Stimulated activated CD8-positive, alpha-beta memory T cell treated with anti-CD3 and anti-CD28 coated beads, Interleukin-7, amount 100 ng/mL, for 4 hours (primary cell): ENCODE measurements around the gene ADAT3.

ENCODE experiments used
- DNase-seq, 2 donors: peaks; one replicate each; pipeline ENCODE4 v3.0.0-alpha.2; 2020; ENCODE audit warnings: low read depth in 2 of 2

Gene ADAT3

GRCh38 chr19:1905110-1905862, at the start of gene ADAT3, which contains the start of gene SCAMP4:
Gene ADAT3 (plus strand): TSS chr19:1905399. CDS start chr19:1912048, 6,649 bp downstream.
Gene SCAMP4 (plus strand): TSS chr19:1905399. CDS start chr19:1915020, 9,621 bp downstream.
- peak; percentile 96 to 99 for DNase-seq

DNA sequence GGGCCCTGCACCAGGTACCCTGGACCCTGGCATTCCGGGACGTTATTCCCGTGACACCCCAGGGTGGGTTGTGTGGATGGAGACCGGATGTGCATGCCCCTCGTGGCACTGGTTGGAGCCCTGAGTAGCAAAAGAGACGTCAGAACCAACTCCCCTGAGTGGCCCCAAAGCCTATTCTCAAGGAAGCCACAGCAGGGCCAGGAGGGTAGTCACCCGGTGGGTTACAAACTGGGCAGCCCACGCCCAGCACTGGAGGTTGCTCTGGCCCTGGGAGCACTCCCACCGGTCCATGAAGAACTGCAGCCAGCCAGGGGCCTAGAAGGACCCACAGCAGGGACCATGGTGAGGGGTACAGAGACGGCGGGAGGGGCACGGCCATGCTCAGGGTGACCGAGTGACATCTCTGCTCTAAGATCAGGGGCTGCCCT, 49.4 kb upstream of the ADAT3 start:
- no peak for DNase-seq

GRCh38 chr19:1856345-1856697, 48.9 kb upstream of the ADAT3 start:
- DNase-seq, result no peak

GRCh38 chr19:1856698-1857603, 48.2 kb upstream of the ADAT3 start:
- peak in 1 of 2 donors; percentile 68 for DNase-seq

GRCh38 chr19:1857648-1858326, 47.4 kb upstream of the ADAT3 start:
- no peak for DNase-seq

DNA sequence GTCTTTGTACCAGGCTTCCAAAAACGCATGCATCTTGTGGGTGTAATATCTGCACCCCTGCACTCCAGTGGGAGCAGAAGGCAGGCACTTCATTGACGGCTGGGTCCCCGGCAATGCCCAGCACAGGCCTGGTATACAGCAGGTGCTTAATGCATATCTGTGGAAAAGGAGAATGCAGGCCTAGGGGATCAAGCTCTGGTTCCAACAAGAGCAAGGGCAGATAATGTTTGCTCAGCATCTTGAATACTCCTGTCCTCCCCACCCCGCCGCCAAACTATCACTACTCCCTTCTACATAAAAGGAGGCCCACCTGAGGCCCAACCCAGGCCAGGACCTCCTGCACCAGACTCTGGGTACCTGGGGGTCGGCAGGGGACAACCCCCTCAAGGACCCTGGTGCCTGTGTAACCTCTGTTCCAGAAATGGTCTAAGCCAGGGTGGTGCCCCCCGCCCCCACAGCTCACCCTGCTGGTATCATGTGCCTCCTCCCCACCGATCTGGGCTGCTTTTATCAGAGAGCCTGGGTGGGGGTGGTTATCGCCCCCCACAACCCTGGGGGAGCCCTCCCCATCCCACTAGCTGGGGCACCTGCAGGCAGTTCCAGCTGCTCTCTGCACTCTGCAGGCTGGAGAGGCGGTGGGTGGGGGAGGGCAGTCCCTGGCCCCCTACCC, 46.7 kb upstream of the ADAT3 start:
- no peak for DNase-seq

DNA sequence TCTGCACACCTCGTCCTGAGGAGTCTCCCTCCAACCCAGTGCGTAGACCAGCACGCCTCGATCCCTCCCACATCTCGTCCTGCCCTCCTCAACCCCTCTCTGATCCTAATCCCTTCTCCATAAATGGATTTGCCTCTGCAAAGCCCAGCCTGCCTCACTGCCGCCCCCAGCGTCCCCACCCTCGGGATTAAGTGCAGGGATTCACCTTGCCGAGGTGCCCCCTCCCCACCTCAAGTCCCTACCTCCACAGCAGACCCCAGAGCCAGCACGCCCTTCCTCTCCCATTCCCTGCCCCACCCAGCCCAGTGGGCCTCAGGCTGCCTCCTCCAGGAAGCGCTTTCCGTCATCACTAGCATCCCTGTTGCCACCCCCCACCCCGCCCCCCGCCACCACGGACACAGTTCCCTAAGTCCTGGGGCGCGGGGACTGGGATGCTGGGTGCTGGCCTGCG, 45.8 kb upstream of the ADAT3 start:
- no peak for DNase-seq

DNA sequence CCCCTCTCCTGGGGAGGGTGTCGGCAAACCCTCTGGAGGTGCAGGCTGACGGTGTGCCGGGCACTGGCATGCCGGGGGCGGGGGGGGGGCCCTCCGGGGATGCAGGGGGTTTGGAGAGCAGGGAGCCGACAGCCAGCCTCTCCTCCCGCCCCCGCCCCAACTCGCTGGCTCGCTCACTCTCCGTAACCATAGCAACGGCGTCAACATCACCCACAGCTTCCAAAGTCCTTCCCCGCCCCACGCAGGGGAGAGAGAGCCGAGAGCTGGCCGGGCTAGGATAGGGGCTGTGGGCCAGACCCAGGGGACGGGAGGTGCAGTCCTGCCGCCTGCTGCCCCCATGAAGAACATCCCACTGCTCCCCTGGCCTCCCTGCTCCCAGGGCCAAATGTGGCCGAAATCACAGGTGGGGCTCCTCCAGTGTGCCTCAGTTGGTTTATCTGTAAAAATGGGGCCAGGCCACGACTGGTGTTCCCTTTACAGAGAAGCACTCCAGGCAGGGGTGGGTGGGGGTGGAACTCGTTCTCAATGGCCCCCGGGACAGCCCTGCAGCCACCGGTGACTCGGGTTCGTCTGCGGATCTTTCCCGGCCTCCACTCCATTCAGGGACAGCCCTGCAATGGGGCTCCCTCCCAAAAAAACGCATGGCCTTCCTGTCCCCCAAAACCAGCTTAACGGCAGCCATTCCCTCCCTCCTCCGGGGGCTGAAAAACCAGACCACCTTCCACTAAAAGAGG, 45.0 kb upstream of the ADAT3 start:
- DNase-seq, result peak in 1 of 2 donors; percentile 44

DNA sequence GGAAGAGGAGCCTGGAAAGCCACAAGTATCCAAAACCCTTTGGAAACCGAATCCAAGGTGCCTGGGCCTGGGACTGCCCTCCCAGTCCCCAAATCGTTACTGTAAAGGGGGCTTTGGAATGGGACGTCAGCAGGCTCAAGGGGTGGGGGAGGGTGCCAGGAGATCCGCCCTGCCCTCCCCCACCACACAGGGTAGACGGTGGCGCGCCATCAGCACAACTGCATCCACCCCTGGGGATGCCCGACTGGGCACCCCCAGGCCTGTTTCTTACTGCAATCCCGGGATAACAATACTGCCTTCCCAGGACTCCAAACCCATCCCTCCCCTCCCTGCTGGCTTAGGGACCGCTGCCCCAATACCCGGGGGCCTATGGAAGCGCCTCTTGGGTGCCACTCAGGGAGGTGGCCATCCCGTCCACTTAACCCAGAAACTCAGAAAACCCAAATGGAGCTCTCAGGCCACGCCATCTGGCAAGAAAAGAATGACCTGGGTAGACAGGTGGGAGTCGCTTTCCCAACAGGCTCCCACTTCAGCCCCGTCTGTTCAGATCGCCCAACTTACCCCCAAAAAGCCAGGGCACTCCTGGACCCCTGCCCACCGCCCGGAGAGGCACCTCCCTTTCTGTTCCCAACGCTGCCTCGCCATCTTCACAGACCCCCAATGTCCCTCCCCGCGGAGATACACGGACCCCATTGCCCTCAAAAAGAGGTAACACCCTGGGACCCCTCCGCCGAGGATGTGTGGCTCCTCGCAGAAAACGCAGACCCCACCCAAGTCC, 44.2 kb upstream of the ADAT3 start:
- no peak for DNase-seq

DNA sequence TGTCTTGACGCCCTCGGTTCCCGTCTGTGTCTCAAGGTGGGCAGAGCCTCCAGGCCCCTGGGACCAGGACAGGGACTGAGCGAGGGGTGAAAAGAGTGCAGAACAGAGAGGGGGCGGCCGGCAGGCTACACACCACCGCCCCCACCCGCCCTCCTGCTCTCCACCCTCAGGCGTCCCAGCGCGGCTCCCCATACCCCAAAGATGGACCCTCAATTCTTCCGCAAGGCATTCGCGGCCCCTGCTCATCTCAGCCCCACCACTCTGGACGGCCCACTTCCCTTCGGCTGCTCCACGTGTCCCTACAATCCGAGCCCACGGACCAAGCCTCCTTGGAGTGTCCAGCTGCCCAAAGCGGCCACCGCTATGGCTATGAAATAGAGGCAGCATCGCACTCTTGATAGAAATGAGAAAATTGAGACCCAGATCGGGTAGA, 43.6 kb upstream of the ADAT3 start:
- DNase-seq, result no peak

DNA sequence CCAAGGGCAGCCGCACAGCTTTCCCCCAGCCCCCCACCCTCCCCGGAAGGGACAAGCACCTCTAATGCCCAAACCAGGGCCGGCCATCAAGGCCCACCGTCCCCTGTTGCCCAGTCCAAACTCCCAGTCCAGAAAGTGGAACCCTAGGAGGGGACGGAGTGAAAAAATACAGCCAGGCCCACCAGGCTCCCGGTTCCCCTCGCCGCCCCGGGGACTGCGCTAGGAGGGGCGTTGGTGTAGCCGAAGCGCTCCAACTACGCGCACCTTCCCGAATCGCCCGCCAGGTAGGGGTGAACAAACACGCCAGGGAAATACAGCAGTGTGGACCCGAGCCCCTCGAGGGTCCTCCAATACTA, 43.2 kb upstream of the ADAT3 start:
- no peak for DNase-seq

DNA sequence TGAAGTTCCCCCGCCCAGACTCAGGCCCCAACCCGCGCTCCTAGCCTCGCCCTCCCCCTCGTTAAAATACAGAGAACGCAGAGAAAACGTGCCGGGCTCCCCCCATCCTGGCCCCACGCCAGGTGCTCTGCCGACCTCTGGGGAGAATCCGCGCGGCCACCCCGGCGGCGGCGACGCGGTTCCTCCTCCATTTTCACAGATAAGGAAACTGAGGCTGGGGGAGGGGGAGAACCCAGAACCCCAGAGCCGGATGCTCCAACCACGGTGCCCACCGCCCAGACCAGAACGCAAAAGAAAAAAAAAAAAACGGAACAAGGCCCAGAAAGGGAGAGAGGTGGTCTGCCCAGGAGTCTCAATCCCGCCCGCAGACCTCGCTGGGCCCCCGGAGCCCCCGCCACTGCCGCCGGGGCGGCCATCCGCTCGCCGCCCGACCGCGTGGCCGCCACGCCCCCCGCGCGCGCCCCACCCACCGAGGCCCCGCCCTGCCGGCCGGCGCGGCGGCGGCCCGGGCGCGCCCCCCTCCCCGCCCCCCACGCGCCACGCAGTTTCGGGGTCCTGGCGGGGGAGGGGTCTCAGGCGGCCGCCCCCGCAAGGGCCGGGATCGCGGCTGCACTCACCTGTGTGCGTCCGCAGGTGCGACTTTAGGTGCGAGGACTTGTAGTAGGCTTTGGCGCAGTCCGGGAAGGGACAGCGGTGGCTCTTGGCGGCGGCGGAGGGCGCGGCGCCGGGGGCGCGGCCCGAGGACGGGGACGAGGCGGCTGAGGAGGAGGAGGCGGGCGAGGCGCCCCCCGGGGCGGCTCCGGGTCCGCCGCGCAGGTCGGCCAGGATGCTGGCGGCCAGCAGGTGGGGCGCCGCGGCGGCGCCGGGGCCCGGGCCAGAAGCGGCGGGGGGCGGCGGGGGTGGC, 42.5 kb upstream of the ADAT3 start:
- peak in 1 of 2 donors; percentile 58 for DNase-seq

DNA sequence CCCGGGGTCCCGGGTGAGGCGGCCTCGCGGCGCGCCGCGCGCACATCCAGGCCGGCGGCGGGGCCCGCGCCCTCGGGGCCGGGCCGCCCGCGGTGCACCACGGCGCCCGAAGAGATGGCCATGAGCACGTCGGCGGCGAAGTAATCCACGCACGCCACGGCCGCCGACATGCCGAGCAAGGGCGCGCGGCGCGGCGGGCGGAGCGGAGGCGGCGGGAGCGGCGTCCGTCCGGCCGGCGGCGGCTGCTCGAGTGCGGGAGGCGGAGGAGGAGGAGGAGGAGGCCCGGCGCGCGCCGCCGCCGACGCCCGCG, 41.9 kb upstream of the ADAT3 start, which contains the start of gene KLF16:
Gene KLF16, minus strand, starts transcription at position 252 of the 310 bp plus-strand sequence. Its CDS starts 82 bp downstream, at position 170.
- no peak for DNase-seq

DNA sequence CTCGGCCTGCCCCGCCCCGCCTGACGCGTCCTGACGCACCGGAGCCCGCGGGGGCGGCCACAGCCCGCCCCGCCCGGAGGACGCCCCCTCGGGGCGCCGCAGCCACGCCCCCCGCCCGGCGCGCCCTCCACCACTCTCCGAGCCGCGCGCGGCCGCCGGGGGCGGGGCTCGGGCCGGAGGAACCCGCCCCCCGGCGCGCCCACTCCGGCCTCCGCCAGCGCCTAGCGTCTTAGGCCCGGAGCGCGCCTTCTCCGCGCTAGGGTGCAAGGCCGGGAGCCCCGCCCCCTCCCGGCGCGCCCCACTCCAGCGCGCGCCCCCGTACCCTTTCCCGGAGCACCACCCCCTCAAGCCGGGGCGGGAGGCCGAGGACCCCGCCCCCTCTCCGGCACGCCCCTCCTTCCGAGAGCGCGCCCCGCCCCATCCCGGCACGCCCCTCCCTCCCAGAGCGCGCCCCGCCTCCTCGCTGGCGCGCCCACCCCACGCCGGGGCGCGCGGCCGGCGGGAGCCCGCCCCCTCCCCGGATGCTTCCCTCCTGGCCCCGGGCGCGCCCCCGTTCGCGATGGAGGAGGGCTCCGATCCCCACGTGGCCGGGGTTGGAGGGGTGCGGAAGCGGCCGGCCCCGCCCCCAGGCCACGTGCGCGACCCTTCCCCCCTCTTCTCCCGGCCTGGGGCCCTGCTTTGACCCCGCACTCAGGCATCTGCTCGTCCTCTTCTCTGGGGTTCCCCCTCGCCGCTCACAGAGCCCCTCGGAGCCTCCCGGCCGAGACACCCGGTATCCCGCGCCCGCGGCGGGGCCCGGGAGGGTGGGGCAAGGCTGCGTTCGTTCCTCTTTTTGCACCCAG, 41.3 kb upstream of the ADAT3 start:
- DNase-seq, result peak; percentile 85 to 96

GRCh38 chr19:1864480-1865171, 40.6 kb upstream of the ADAT3 start:
- DNase-seq, result peak in 1 of 2 donors; percentile 63

- DNase-seq, result no peak
Measured at GRCh38 chr19:1865172-1866010, 39.8 kb upstream of the ADAT3 start.
